Testis (tissue), 2 donors: ENCODE measurements around the gene AFP.

Experiments
- POLR2A ChIP-seq: fragments of 450-650 bp; IDR thresholded peaks from one replicate; pipeline ENCODE4 v1.6.1; 2017; ENCODE audit warnings: antibody characterized with exemption, mild to moderate bottlenecking, moderate library complexity
- TF ChIP-seq, protein P1 (sequence below), 3 experiments: fragments of 450-650 bp in 2 of 3; fragments of 200-600 bp in 1 of 3; sonication (generic) in 1 of 3; IDR thresholded peaks; one replicate each; pipeline ENCODE4 v1.5.1; 2016 to 2019; ENCODE audit warnings: antibody characterized with exemption in 3 of 3, mild to moderate bottlenecking in 2 of 3, moderate library complexity in 1 of 3

DNA sequence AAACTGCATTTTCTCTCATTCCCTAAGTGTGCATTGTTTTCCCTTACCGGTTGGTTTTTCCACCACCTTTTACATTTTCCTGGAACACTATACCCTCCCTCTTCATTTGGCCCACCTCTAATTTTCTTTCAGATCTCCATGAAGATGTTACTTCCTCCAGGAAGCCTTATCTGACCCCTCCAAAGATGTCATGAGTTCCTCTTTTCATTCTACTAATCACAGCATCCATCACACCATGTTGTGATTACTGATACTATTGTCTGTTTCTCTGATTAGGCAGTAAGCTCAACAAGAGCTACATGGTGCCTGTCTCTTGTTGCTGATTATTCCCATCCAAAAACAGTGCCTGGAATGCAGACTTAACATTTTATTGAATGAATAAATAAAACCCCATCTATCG lies 2.9 kb upstream of the AFP start:
- TF ChIP-seq, protein P1, sequence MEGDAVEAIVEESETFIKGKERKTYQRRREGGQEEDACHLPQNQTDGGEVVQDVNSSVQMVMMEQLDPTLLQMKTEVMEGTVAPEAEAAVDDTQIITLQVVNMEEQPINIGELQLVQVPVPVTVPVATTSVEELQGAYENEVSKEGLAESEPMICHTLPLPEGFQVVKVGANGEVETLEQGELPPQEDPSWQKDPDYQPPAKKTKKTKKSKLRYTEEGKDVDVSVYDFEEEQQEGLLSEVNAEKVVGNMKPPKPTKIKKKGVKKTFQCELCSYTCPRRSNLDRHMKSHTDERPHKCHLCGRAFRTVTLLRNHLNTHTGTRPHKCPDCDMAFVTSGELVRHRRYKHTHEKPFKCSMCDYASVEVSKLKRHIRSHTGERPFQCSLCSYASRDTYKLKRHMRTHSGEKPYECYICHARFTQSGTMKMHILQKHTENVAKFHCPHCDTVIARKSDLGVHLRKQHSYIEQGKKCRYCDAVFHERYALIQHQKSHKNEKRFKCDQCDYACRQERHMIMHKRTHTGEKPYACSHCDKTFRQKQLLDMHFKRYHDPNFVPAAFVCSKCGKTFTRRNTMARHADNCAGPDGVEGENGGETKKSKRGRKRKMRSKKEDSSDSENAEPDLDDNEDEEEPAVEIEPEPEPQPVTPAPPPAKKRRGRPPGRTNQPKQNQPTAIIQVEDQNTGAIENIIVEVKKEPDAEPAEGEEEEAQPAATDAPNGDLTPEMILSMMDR (IDR thresholded peaks at IDR 0.05), result no peak
- TF ChIP-seq POLR2A, result no peak
